GDM1 (cell line): ENCODE data around the gene ARID1B.

Source experiments
- DNase-seq: peaks from one replicate; lab custom pipeline; 2025; lab: John Stamatoyannopoulos, UW

ARID1B gene

DNA sequence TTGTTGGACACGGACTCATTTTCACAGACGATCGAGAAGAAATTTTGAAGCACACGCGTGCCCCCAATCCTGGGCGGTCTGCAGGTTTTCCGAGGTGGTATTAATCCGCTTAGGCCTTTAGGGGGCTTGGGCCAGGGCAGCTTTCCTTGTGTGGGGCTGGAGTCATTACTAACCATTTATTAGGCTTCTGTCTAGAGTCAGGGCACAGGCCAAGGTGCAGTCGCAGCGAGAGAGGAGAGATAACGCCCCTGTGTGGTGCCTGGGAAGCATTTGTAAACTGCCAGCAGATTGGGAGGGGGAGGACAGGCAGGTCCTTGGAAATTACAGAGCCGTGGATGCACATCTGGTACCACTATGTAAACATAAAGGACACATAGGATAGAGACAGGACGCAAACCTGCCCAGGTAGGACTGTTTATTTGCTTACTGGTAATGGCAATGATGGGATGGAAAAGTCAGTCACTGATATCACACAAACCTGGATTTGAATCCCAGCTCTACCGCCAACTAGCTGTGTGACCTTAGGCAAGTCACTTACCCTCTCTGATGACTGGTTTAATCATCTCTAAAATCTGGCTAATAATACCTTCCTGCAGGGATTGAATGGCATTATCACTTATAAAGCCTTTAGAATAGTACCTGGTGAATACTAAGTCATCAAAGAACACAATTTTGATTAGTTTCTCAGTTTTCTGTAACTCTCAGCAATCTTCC is 469.8 kb downstream of the ARID1B start:
- DNase-seq, result no peak

DNA sequence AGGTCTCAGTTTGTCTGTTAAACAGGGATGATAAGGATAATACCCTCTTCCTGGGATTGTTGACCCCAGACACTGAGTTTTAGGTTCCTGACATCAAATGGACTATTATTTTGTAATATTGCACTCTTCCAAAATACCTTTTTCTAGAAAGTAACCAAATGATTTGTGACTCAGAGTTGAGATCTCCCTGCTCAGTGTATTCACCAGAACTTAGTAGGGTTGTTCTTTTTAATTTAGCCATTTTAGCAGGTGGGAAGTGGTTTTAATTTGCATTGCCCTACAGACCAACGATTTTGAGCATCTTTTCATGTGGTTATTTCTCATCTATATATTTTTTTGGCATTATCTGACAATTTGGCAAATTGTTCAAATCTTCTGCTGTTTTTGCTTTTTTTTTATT is 471.1 kb downstream of the ARID1B start:
- DNase-seq, result no peak

DNA sequence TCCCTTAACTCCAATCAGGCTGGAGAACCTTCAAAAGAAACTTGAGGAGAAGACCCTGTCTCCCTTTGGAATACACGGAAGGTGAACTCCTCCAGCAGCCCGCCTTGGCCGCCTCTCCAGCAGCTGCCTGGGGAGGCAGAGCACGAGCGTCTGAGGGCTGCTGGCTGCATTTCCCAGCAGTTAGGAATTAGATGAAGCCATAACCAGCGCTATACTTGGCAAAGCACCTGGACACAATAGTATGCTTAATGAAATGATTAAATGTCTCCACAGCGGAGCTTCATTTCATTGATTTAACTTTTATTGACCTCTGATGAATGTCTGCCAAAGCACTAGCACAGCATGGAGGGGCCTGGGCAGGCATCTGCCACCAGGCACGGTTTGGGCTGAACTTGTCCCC is 472.6 kb downstream of the ARID1B start:
- DNase-seq, result no peak

DNA sequence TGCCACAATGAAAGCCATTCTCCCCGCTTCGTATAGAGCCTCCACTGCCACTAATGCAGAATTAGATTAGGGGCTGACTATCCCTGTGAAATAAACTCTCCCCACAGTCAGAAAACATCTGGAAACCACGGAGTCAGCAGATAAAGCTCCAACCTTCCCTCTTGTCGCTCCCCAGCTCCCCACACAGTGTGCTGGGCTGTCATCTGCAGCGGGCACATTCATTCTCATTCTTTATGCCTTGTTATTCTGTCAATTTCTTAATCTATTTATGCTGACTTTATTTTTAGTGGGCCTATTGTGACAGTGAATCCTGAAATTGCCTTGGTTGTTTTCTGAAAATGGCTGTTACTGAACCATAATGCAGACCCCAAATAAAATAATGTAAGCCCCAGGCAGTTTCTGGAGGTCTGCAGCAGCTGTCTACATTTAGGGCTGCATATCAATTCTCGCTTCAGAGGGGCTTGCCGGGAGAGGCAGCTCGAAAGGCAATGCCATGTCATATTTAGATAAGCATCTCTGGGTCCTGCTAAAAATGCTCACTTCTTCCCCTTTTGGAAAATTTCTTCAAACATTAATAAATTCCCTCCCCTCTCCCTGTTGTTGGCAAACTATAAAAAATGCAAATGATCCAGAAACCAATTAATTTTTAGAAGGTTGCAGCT is 474.5 kb downstream of the ARID1B start:
- DNase-seq, result no peak

DNA sequence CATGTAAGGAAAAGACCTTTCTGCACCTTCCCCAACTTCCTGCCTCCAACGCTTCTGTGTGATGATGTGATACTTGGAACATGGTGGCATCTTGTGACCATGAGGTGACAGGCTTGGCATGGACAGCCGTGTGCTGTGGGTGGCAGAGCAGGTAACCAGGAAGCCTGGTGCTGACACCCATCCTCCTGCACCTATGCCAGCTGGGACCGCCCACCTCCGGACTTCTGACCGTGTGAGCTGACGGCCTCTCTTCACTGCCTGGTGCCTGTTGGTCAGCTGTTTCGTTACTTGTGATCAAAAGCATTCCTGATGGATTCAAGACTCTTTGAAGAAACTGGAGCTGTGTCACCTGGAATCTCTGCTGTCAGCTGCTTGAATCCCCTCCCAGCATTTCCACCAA is 475.8 kb downstream of the ARID1B start:
- no peak for DNase-seq

- DNase-seq, result no peak
Measured at GRCh38 chr6:157253699-157254098, 476.5 kb downstream of the ARID1B start.

GRCh38 chr6:157254538-157254937 is 477.4 kb downstream of the ARID1B start:
- DNase-seq, result no peak

GRCh38 chr6:157255079-157255478 is 477.9 kb downstream of the ARID1B start:
- DNase-seq, result no peak

- no peak for DNase-seq
Measured at GRCh38 chr6:157258878-157259277, 481.7 kb downstream of the ARID1B start.

DNA sequence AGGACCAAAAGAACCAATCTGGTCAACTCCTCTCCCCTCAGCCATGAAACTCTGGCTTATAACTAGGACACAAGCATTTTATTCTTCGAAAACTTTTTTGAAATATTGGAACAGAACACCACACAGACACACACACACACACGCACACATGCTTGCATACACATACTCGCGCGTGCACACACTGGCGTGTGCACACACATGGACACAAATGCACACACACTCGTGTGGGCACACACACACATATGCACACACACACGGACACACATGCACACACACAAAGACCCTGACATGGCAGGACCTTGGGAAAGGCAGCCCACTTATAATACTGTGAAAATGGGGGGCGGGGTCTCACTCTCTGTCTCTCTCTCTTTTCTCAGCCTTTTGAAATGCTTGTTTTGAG is 482.3 kb downstream of the ARID1B start:
- no peak for DNase-seq
